Stimulated activated CD4-positive, alpha-beta T cell treated with anti-CD3 and anti-CD28 coated beads, TNF-alpha, amount 100 ng/mL, for 4 hours (primary cell): ENCODE measurements around the gene SMIM43.
"Not testable (repeated sequence)": the region's sequence is repeated elsewhere in the genome, so short reads cannot be mapped to it uniquely, and the experiment has no call there.

ENCODE experiments used
- DNase-seq, 3 experiments: peaks; one replicate each; pipeline ENCODE4 v3.0.0-alpha.2; 2020; ENCODE audit warnings: low read depth in 3 of 3

The SMIM43 gene

DNA sequence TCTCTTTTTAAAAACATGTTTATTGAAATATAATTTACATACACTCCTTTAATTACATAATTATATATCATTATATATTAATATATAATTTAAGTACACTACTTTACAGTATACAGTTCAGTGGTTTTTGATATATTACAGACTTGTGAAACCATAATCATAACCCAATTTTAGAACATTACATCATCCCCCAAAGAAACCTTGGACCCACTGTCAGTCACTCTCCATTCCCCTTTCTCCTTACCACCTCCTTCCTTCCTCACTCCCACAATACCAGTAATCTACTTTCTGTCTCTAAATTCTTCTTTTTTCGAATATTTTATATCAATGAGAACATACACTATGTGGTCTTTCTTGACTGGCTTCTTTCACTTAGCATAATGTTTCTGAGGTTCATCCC, 18.2 kb upstream of the SMIM43 start:
- no peak for DNase-seq

DNA sequence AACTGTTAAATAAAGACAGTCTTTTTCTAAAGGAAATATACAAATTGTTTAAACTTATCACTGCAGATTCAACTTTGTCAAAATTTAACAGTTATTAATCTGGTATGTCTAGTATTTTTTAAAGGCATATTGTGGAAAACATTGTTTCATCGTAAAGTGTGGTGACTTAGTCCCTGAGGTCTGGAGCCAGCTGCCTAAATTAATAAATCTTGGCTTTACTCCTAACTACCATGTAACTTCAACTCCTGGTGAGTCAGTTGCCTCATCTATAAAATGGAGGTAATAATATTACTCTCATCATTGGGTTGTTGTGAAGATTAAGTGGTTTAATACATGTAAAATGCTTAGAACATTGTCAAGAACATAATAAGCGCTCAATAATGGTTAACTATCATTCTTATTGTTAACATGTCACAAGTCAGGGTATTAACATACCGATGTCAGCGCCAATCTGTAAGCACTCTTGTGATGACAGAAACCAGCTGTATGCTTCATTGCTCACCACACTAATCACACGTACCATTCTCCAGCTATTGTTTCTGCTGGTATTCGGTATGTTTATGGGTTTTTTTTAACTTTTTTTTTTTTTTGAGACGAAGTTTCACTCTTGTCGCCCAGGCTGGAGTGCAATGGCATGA, 14.1 kb upstream of the SMIM43 start:
- no peak for DNase-seq

DNA sequence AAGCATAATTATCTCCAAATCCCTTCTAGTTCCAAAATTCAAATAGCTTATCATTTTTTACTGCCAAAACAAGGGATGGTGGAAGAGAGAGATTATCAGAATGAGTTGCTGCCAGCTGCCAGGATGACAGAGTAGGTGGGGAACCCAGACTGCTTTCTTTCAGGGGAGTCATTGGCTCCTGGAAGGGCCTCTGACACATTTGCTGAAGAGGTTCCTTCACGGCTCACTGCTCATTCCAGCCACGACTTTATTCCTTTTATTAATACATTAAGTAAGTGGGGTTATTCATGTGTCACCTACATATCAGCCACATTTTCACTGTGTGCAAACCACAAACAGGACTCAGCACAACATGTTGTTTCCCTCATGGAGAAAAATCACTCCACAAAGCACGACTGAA, 12.7 kb upstream of the SMIM43 start:
- no peak for DNase-seq

DNA sequence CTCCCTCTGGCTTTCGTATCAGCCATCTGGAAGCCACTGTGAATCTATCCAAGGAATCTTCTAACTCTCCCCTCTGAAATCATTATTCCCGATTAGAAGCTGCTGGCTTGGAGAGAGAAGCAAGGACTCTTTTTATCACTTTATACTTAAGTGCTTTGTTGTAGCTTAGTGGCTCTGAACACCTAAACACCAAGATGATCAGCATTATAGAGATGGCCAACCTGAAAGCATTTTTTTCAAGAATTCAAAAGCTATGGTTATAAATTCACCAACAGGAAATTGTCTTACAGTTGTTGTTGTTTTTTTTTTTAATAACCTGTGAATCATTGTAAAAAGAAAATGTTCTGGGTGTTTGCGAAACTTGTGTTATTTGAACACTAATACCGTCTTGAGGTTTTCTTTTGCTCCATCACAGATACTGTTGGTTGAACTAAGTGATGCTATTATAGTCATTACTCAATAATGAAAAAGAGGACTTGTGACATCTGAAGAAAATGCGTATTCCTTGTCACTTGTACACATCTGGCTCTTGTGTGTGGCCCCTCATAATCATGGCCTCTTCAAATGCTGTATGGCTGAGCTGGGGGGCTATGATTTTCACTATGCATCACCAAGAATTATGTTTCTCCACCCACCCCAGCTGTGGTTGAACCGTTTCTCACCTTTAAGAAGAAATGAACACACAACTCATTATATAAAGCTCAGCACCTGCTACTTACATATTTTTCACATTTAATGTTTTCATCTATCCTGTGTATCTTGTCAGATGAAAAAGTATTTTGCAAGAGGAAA, 11.8 kb upstream of the SMIM43 start:
- DNase-seq, result no peak

GRCh38 chr4:121773883-121774282, 8.9 kb upstream of the SMIM43 start:
- no peak for DNase-seq

GRCh38 chr4:121771869-121772268, 6.9 kb upstream of the SMIM43 start:
- DNase-seq, result no peak

GRCh38 chr4:121769341-121769740, 4.4 kb upstream of the SMIM43 start:
- DNase-seq, result no peak

DNA sequence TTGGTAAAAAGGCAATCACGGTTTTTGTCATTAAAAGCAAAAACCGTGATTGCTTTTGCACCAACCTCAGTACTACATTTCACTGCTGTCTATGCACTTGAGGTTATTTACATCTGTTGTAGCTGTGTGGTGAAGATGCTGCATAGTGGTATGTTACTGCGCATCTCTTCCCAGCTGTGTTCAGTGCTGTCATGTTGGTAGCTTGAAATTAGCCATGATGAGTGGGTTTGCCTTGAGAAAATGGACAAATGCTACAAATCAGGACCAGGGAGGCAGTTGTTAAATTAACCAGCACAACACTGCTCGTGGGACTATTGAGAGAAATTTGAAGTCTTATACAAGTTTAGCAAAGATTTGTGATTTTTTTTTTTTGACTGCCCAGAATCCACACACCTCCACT, 2.2 kb upstream of the SMIM43 start:
- DNase-seq, result no peak

- DNase-seq, result no peak
These were observed 1.1 kb upstream of the SMIM43 start for GRCh38 chr4:121765971-121766538.

- DNase-seq, result no peak
These were observed 373 bp upstream of the SMIM43 start for GRCh38 chr4:121765368-121765705.

DNA sequence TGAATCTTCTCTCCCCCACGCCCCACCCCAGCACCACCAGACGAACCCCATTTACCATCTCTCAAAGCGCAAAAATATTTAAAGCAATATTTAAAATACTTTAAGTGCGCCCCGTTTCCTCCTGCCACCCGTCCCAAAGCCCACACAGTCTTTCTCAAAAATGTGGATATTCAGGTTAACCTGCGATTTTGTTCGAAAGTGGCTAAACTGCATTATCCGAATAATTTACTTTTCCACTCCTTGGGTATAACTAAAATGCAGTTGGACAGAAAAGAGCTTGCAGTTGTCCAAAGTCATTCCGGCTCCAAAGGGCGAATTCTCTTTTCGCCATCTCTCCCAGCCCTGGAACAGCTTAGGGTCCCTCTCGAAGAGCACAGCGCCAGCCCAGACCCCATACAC, 662 bp downstream of the SMIM43 start:
- DNase-seq, result no peak

- DNase-seq, result no peak
These were observed 4.8 kb downstream of the SMIM43 start for GRCh38 chr4:121760205-121760604.

GRCh38 chr4:121758925-121759568, 5.9 kb downstream of the SMIM43 start:
- no peak for DNase-seq

GRCh38 chr4:121752142-121752541, 12.8 kb downstream of the SMIM43 start:
- not testable (repeated sequence) for DNase-seq

DNA sequence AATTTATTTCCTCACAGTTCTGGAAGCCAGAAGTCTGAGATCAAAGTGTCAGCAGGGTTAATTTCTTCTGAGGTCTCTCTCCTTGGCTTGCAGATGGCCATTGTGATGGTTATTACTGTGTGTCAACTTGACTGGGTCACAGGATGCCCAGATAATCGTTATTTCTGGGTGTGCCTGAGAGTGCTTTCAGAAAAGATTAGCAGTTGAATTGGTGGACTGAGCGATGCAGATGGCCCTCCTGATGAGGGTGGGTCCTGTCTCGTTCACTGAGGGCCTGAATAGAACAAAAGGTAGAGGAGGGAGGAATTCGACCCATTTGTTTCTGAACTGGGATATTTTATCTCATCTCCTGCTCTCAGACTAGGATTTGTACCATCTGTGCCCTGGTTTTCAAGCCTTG, 15.7 kb downstream of the SMIM43 start:
- no peak for DNase-seq

- DNase-seq, result no peak
These were observed 22.2 kb downstream of the SMIM43 start for GRCh38 chr4:121742794-121743193.

DNA sequence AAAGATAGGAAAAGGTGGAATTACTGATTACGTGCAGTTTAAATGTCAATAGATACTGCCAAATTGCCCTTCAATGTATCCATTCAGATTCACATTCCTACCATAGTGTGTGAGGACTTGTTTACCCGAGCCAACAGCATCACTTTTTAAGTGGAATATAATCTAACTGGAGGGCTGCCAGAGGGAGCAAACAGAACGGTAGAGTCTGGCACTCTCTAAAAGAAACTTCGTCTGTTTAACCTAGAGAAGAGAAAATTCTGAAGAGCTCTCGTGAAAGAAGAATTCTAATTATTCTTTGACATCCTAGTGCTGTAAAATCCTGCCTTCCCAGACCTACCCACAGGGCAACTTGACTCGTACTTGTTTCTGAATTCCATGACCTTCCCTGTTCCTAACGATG, 23.2 kb downstream of the SMIM43 start:
- no peak for DNase-seq

DNA sequence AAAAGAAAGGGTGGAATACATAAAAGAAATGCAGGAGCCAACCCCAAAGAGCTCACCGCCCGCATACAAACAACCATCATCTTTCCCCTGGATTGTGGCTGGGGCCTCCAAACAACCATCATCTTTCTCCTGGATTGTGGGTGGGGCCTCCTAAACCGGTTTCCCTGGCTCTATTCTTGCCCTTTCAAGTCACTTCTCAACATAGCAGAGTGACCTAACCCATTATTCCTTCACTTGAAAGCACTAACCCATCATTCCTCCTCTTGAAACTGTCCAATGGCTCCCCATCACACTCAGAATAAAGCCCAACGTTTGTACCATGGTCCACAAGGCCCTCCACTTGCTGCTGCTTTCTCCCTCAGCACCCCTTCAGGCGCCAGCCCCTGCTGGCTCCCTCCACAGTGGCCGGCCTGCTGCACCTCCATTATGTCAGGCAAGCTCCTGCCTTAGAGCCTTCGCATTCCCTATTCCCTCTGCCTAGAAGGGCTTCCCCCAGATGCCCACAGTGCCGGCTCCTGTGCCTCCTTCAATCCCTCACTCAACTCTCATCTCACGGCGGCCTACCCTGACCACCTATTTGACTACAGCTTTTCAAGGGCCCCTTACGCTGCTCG, 24.1 kb downstream of the SMIM43 start:
- no peak for DNase-seq

DNA sequence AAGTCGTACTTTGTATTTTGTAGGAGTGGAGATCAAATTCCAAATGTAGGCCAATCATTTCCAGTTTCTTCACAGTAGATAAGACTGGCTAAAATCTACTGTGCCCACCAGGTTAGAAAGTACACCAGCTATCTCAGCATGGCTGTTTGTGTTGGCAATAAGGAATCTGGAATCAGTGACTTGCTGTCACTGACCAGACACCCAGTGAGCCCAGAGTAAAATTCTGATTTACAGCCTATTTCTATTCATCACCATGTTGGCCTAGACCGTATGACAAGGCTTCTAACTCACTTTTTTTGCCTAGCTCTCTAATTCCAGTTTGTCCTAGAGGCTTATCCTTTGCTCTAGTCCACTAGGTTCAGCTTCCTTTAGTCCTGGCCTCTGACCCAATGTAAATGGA, 25.4 kb downstream of the SMIM43 start:
- DNase-seq, result no peak

- no peak for DNase-seq
These were observed 26.0 kb downstream of the SMIM43 start for GRCh38 chr4:121738780-121739535.

DNA sequence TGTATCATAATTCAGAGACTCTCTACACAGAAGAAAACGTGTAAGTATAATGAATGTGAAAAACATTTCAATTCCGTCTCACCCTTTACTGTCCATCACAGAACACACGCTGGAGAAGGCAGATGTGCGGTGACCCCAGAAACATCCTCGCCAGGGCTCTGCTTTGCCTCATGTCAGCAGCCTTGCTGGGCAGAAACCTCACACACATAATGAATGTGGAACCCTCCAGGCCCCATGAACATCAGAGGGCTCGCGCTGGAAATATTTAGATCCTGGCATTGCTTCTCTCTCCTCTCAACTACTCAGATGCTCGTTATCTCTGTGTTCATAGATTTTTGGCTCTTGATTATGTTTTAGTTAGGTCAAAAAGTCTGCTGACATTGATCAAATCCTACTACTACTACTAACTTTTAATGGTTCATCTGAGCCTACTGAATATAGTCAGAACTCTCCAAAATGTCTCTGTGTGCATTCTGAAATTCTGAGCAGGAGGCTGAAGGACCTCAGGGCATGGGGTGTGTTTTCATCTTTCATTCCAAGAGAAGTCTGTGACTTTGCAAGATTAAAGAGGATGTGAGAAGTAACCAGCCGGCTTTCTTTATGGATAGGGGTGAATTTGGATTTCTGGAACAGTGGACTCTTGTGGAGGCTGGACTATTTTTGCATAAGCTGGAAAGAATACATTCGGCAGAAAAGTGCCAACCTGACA, 27.0 kb downstream of the SMIM43 start:
- no peak for DNase-seq
